Stomach (tissue), 9 donors: Measurements from ENCODE around the gene TMPRSS11D. TPM values are rescaled to one million over a fixed set of nuclear protein-coding genes. Genes with fewer than 3 reads are reported as not detected.

Experiments used
- DNase-seq, 2 donors: peaks; one replicate each; pipeline versions ENCODE4 v3.0.0 to v3.0.0-alpha.2; 2013 to 2019
- H3K27ac ChIP-seq, 5 donors: fragments of 200-600 bp in 4 of 5; sonication (generic) in 4 of 5; one replicate each; pipeline ENCODE4 v1.5.1; 2013 to 2019; ENCODE audit warnings: mild to moderate bottlenecking in 1 of 5, moderate library complexity in 1 of 5
- H3K27me3 ChIP-seq, 3 donors: fragments of 200-600 bp; sonication (generic); one replicate each; pipeline ENCODE4 v1.5.1; 2017 to 2019; ENCODE audit warnings: mixed run types in 1 of 3
- H3K36me3 ChIP-seq, 4 donors: fragments of 200-600 bp; sonication (generic); 1 replicate in 3 of 4; 2 replicates in 1 of 4; pipeline ENCODE4 v1.5.1; 2016 to 2019
- H3K4me1 ChIP-seq, 4 donors: fragments of 200-600 bp; sonication (generic); one replicate each; pipeline ENCODE4 v1.5.1; 2016 to 2019
- H3K4me3 ChIP-seq, 4 donors: fragments of 200-600 bp; sonication (generic) in 3 of 4; one replicate each; pipeline ENCODE4 v1.5.1; 2016 to 2019; ENCODE audit warnings: mild to moderate bottlenecking in 1 of 4
- H3K9me3 ChIP-seq, 4 donors: fragments of 200-600 bp; sonication (generic); one replicate each; pipeline ENCODE4 v1.5.1; 2016 to 2019
- EP300 ChIP-seq: sonication (generic); formaldehyde crosslinking; IDR thresholded peaks from one replicate; pipeline ENCODE4 v1.6.1; 2017; ENCODE audit warnings: antibody characterized with exemption
- POLR2A ChIP-seq, 4 donors: fragments of 450-650 bp; IDR thresholded peaks; one replicate each; pipeline ENCODE4 v1.6.1; 2016; ENCODE audit warnings: antibody characterized with exemption in 4 of 4, control low read depth in 2 of 4, mild to moderate bottlenecking in 1 of 4, moderate library complexity in 1 of 4
- POLR2AphosphoS5 ChIP-seq, 3 donors: sonication (generic); formaldehyde crosslinking; IDR thresholded peaks; one replicate each; pipeline ENCODE4 v1.6.1; 2016; ENCODE audit warnings: antibody characterized with exemption in 3 of 3
- WGBS, 5 donors: extraction: QIAGEN DNeasy Blood & Tissue Kit in 3 of 5; methylation state at CpG; one replicate each; pipeline versions ENCODE4 v1.1.5 to v1.1.7; 2013 to 2018; 5-methylcytosine and 5-hydroxymethylcytosine counted together
- intact Hi-C: fragments of 100-400 bp; cut with DNase I; formaldehyde crosslinking; loops from one replicate; pipeline ENCODE4 v1.15.1; 2023; ENCODE audit warnings: low total_unique reads
- polyA plus RNA-seq, 3 donors: library from polyadenylated mRNA; stranded (reverse); fragments of 200-250 nt; gene quantifications; one replicate each; pipeline ENCODE4 v1.2.3, GENCODE V29; 2013
- total RNA-seq, 5 donors: library from RNA; depleted of rRNA; stranded (reverse); fragments of >200 nt; gene quantifications; one replicate each; pipeline versions ENCODE4 v1.1.0 to v1.2.3, GENCODE V29; 2014 to 2016
- TF ChIP-seq, protein P1 (sequence below), 7 experiments: fragments of 450-650 bp in 4 of 7; fragments of 200-600 bp in 3 of 7; sonication (generic) in 3 of 7; IDR thresholded peaks; one replicate each; pipeline ENCODE4 v1.5.1; 2016 to 2019; ENCODE audit warnings: antibody characterized with exemption in 7 of 7, control low read depth in 2 of 7, mild to moderate bottlenecking in 1 of 7
- donor health status: healthy with polysubstance abuse.
- donor health status: Bipolar disorder and iron deficiency.
- donor health status: healthy.

TMPRSS11D gene
- total and polyA plus RNA-seq, 8 donors = 27.3 TPM; not detected in 7

DNA sequence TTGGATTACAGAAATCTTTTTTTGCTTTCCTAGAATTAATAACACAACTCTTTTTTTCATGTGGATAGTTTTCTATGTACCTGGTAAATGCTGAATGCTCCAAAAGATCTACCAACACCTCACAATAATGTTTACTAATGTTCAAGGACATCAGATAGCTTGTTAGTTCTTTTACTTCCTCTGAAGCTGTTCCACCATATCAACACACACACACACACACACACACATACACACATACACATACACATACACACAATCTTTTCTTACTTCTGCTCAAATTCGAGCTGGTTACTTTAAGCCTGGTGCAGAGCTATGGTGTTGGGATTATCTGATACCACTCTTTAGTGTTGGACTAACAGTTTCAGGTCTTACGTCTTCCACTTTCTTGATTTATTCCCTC lies 28.3 kb upstream of the TMPRSS11D start:
- Histone ChIP-seq H3K36me3 (no peaks in the 10 kb centered on the region), H3K9me3 (no peaks in the 10 kb centered on the region), H3K4me3 (no peak overlapping the region), H3K4me1 (peaks cover 0 to 10% (median 0%) of the 10 kb centered on the region in 4 donors), H3K27ac (no peak overlapping the region), H3K27me3 (no peaks in the 10 kb centered on the region)
- peak in 1 of 2 donors; percentile 29 for DNase-seq
- intact Hi-C loops = no loop called here
- no peak for TF ChIP-seq EP300
- no peak for TF ChIP-seq POLR2AphosphoS5 (IDR thresholded peaks at IDR 0.05)
- TF ChIP-seq POLR2A (IDR thresholded peaks at IDR 0.05) = no peak
- TF ChIP-seq, protein P1, sequence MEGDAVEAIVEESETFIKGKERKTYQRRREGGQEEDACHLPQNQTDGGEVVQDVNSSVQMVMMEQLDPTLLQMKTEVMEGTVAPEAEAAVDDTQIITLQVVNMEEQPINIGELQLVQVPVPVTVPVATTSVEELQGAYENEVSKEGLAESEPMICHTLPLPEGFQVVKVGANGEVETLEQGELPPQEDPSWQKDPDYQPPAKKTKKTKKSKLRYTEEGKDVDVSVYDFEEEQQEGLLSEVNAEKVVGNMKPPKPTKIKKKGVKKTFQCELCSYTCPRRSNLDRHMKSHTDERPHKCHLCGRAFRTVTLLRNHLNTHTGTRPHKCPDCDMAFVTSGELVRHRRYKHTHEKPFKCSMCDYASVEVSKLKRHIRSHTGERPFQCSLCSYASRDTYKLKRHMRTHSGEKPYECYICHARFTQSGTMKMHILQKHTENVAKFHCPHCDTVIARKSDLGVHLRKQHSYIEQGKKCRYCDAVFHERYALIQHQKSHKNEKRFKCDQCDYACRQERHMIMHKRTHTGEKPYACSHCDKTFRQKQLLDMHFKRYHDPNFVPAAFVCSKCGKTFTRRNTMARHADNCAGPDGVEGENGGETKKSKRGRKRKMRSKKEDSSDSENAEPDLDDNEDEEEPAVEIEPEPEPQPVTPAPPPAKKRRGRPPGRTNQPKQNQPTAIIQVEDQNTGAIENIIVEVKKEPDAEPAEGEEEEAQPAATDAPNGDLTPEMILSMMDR (IDR thresholded peaks at IDR 0.05) = no peak
- WGBS, 5 donors = 35 to 62% (median 52%) methylated on average over 2 of the region's 2 CpGs

DNA sequence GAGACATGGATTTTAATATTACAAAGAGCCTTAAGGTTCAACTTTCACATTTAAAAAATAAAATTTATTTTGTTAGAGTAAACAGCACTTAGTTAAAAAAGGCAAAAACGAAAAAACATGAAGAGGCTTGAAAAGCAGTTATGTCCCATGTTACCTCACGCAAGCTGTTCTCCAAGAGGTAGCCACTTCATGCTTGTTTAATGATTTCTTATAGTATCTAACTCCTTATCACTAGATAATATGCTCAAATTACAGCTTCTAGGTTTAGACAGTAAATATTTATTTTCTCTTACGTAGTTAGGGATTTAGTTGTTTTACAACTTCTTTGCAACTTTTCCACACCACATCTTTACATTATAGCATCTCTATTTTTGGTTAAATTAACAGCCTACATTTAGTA lies 27.8 kb upstream of the TMPRSS11D start:
- Histone ChIP-seq H3K4me3 (no peak overlapping the region), H3K27me3 (no peaks in the 10 kb centered on the region), H3K27ac (no peak overlapping the region), H3K9me3 (peaks cover 0 to 3% (median 0%) of the 10 kb centered on the region in 4 donors), H3K36me3 (no peaks in the 10 kb centered on the region), H3K4me1 (peaks cover 0 to 10% (median 0%) of the 10 kb centered on the region in 4 donors)
- DNase-seq = no peak
- WGBS, 5 donors = 20 to 54% (median 40%) methylated on average over 3 of the region's 3 CpGs
- no peak for TF ChIP-seq POLR2AphosphoS5 (IDR thresholded peaks at IDR 0.05)
- intact Hi-C loops = no loop called here

DNA sequence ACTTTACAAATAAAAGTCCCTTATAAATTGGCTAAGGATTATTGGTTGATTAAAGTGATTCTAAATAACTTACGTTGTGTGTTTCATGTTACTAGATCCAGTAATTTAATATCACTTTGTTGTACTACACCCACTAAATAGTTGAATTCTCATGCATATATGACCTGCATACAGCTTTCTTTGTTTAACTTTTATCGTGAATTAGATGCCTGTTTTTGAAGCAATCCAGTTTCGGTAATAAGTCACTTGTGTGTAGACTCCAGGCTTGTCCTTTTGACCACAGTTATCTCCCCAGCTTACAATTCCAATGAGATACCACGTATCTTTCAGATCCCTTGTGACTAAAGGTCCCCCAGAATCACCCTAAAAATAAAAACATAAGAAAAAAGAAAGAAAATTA lies 27.3 kb upstream of the TMPRSS11D start:
- H3K36me3 ChIP-seq = no peaks in the 10 kb centered on the region
- no peak overlapping the region for H3K27ac ChIP-seq
- peaks cover 0 to 8% (median 0%) of the 10 kb centered on the region in 4 donors for H3K9me3 ChIP-seq
- peaks cover 0 to 10% (median 0%) of the 10 kb centered on the region in 4 donors for H3K4me1 ChIP-seq
- no peak for TF ChIP-seq EP300
- TF ChIP-seq, protein P1 (IDR thresholded peaks at IDR 0.05) = no peak
- no peak for TF ChIP-seq POLR2A (IDR thresholded peaks at IDR 0.05)
- no peak for TF ChIP-seq POLR2AphosphoS5 (IDR thresholded peaks at IDR 0.05)
- intact Hi-C loops = no loop called here
- no peak for DNase-seq
- 21 to 40% (median 26%) methylated on average over 4 of the region's 4 CpGs for WGBS, 5 donors
- no peaks in the 10 kb centered on the region for H3K27me3 ChIP-seq
- H3K4me3 ChIP-seq = no peak overlapping the region

DNA sequence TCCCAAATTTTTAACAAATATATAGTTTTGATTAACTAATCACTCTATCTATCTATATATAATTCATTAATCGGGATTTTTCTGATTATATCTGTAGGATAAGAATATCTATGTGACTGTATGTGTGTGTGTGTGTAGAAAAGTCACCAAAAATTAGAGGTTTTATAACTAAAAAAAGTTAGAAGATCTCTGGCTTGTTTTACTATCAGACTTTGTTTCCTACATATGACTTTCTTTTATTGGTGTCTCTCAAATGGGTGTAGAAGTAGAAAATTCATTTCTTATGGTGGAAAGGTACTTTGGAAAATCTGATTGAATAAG lies 26.7 kb upstream of the TMPRSS11D start:
- intact Hi-C loops = no loop called here
- no peak for DNase-seq
- Histone ChIP-seq H3K27ac (no peak overlapping the region), H3K9me3 (peaks cover 0 to 9% (median 0%) of the 10 kb centered on the region in 4 donors), H3K4me1 (peaks cover 0 to 10% (median 0%) of the 10 kb centered on the region in 4 donors), H3K27me3 (no peaks in the 10 kb centered on the region), H3K4me3 (no peak overlapping the region), H3K36me3 (no peaks in the 10 kb centered on the region)
- WGBS, 5 donors = 11 to 24% (median 18%) methylated on average over 1 of the region's 1 CpG
- TF ChIP-seq, protein P1 (IDR thresholded peaks at IDR 0.05) = no peak
- TF ChIP-seq POLR2A (IDR thresholded peaks at IDR 0.05) = no peak
- no peak for TF ChIP-seq EP300
- TF ChIP-seq POLR2AphosphoS5 (IDR thresholded peaks at IDR 0.05) = no peak

DNA sequence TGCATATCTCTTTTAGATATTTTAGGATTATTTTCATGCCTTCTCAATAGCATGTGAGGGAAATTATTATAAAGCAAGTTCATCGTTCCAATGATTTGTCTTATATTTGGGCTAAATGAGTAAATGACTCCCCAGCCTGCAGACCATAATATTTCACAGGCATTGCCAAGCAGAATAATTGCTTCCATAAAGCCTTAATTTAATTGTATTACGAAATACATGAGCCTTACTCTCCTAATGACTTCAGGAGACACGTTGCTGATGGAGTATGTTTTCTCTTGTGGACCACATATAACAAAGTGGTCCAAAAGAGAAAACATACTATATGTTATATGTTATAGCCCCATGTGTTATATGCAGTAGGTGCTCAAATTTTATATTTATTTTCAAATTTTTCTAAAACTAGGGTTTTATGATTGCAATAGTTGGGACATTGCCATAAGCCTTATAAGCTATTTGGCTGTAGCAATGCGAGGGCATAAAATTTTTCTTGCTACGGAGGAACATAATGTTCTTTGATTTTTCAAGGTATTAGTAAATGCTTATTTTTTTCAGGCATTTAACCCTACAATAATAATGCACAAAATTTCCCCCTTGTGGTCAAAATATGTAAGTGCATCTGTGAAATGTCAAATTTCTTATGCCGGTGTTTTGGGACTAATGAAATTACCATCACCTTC lies 26.2 kb upstream of the TMPRSS11D start:
- H3K4me1 ChIP-seq = peaks cover 0 to 10% (median 0%) of the 10 kb centered on the region in 4 donors
- TF ChIP-seq, protein P1 (IDR thresholded peaks at IDR 0.05) = peak in 3 of 7 experiments; percentile 19 to 66 (median 52)
- no peak for TF ChIP-seq EP300
- H3K27ac ChIP-seq = no peak overlapping the region
- H3K36me3 ChIP-seq = no peaks in the 10 kb centered on the region
- 46 to 75% (median 60%) methylated on average over 6 of the region's 6 CpGs for WGBS, 5 donors
- no peaks in the 10 kb centered on the region for H3K27me3 ChIP-seq
- H3K4me3 ChIP-seq = no peak overlapping the region
- peaks cover 0 to 9% (median 0%) of the 10 kb centered on the region in 4 donors for H3K9me3 ChIP-seq
- intact Hi-C loops = no loop called here
- DNase-seq = no peak
